Kidney (tissue), 14 donors: ENCODE results near the gene JPT2. TPM values are rescaled to one million over a fixed set of nuclear protein-coding genes. Genes with fewer than 3 reads are reported as not detected.

Experiments used
- DNase-seq, 5 donors: peaks; one replicate each; pipeline ENCODE4 v3.0.0-alpha.2; 2013 to 2020
- FAIRE-seq: peaks from 2 replicates; lab custom pipeline; 2012; peaks lifted over from hg19 to GRCh38; lab: Jason Lieb, UNC
- H3K27ac ChIP-seq, 2 donors: one replicate each; pipeline ENCODE4 v1.7.0; 2013; ENCODE audit warnings: low read depth in 2 of 2, low read length in 2 of 2, inconsistent platforms in 1 of 2
- H3K27me3 ChIP-seq: one replicate; pipeline ENCODE4 v1.7.1; 2013; ENCODE audit warnings: low read length, inconsistent platforms; ENCODE audit not compliant: control insufficient read depth, insufficient read depth
- H3K36me3 ChIP-seq, 3 donors: one replicate each; pipeline versions ENCODE4 v1.7.0 to v1.7.1; 2013; ENCODE audit warnings: low read length in 3 of 3, control low read depth in 1 of 3, inconsistent platforms in 1 of 3; ENCODE audit not compliant: insufficient read depth in 3 of 3, control insufficient read depth in 2 of 3
- H3K4me1 ChIP-seq, 3 donors: one replicate each; pipeline versions ENCODE4 v1.7.0 to v1.7.1; 2013; ENCODE audit warnings: low read length in 3 of 3, inconsistent platforms in 1 of 3, low read depth in 1 of 3; ENCODE audit not compliant: control insufficient read depth in 2 of 3, insufficient read depth in 2 of 3
- H3K4me3 ChIP-seq, 3 donors: one replicate each; pipeline versions ENCODE4 v1.7.0 to v1.8.1; 2013; ENCODE audit warnings: low read length in 3 of 3, control low read depth in 1 of 3, inconsistent platforms in 1 of 3
- H3K9ac ChIP-seq, 3 donors: one replicate each; pipeline versions ENCODE4 v1.7.0 to v1.7.1; 2013; ENCODE audit warnings: low read length in 3 of 3, control low read depth in 1 of 3, inconsistent platforms in 1 of 3
- H3K9me3 ChIP-seq, 3 donors: one replicate each; pipeline versions ENCODE4 v1.7.0 to v1.7.1; 2013; ENCODE audit warnings: low read length in 3 of 3, control low read depth in 1 of 3, inconsistent platforms in 1 of 3; ENCODE audit not compliant: control insufficient read depth in 2 of 3, insufficient read depth in 1 of 3
- intact Hi-C: fragments of 100-400 bp; cut with DNase I; formaldehyde crosslinking; loops from one replicate; pipeline ENCODE4 v1.11.1; 2022
- polyA plus RNA-seq: library from polyadenylated mRNA; stranded (reverse); fragments of 350-450 nt; fragmentation: Illumina TruSeq; extraction: RNeasy Lipid Tissue Mini Kit (QIAGEN cat#74804); gene quantifications from one replicate; pipeline ENCODE4 v1.2.3, GENCODE V29; 2014; ENCODE audit warnings: low read depth, low replicate concordance; ENCODE audit not compliant: insufficient read depth
- total RNA-seq: library from RNA; stranded (reverse); fragmentation: NEBNext Ultra II Directional; extraction: Animal tissue kit (Norgen Biotek cat#: 25700); gene quantifications from one replicate; pipeline ENCODE4 v1.2.1, GENCODE V29; 2021
- TF ChIP-seq, protein P1 (sequence below): IDR thresholded peaks from 3 replicates; pipeline ENCODE4 v1.5.1; 2012; ENCODE audit warnings: mild to moderate bottlenecking, moderate library complexity, borderline replicate concordance; ENCODE audit not compliant: insufficient read depth; ENCODE audit errors: extremely low read depth
- donor health status: control.
- donor health status: control.
- donor health status: control.
- donor health status: control.
- donor health status: control.
- donor health status: DM: yes; HTN: yes; CAD: no.
- donor health status: Normal renal cell carcinoma (clear cell type).

JPT2 gene
- total and polyA plus RNA-seq, 2 donors from 2014 or later: 32.8 to 89.3 TPM

DNA sequence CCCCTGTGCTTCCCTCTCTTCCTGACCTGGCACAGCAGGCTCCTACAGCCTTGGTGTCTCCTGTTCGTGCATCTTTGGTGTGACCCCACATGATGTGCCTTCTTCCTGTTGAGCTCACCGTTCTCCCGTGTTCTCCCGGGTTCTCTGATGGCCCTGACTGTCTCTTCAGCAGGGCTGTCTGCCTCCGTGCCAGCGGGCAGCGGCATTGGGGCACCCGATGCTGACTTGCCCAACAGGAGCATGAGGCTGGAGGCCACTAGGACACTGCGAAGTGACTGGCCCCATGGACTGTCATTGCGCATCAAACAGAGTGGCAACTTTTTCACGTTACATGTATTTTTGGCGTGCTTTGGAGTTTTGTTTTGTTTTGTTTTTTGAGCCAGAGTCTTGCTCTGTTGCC lies 43.5 kb upstream of the JPT2 start:
- H3K4me3 ChIP-seq: no peak overlapping the region
- H3K4me1 ChIP-seq: no peaks in the 10 kb centered on the region
- no peaks in the 10 kb centered on the region for H3K9me3 ChIP-seq
- FAIRE-seq (no peak), DNase-seq (no peak)
- no peak overlapping the region for H3K9ac ChIP-seq
- peaks cover 2 to 52% (median 39%) of the 10 kb centered on the region in 3 donors for H3K36me3 ChIP-seq
- no peak overlapping the region for H3K27ac ChIP-seq
- intact Hi-C loops: no loop called here
- TF ChIP-seq, protein P1, sequence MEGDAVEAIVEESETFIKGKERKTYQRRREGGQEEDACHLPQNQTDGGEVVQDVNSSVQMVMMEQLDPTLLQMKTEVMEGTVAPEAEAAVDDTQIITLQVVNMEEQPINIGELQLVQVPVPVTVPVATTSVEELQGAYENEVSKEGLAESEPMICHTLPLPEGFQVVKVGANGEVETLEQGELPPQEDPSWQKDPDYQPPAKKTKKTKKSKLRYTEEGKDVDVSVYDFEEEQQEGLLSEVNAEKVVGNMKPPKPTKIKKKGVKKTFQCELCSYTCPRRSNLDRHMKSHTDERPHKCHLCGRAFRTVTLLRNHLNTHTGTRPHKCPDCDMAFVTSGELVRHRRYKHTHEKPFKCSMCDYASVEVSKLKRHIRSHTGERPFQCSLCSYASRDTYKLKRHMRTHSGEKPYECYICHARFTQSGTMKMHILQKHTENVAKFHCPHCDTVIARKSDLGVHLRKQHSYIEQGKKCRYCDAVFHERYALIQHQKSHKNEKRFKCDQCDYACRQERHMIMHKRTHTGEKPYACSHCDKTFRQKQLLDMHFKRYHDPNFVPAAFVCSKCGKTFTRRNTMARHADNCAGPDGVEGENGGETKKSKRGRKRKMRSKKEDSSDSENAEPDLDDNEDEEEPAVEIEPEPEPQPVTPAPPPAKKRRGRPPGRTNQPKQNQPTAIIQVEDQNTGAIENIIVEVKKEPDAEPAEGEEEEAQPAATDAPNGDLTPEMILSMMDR: no peak
- no peaks in the 10 kb centered on the region for H3K27me3 ChIP-seq

DNA sequence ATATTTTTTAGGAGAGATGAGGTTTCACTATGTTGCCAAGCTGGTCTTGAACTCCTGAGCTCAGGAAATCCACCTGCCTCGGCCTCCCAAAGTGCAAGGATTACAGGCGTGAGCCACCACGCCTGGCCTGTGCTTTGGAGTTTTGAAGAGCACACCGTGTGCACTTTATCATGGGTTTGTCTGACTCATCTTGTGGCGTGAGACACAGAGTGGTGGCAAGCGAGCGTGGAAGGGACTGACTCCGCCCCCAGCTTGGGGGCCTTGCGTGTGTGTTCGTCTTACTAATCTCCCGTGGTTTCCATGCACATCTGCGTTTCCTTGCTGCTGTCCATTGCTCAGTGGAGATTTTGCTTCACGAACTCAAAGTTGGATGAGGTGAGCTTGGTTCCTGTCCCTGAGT lies 43.0 kb upstream of the JPT2 start:
- FAIRE-seq: no peak
- H3K36me3 ChIP-seq: peaks cover 2 to 52% (median 41%) of the 10 kb centered on the region in 3 donors
- intact Hi-C loops: no loop called here

DNA sequence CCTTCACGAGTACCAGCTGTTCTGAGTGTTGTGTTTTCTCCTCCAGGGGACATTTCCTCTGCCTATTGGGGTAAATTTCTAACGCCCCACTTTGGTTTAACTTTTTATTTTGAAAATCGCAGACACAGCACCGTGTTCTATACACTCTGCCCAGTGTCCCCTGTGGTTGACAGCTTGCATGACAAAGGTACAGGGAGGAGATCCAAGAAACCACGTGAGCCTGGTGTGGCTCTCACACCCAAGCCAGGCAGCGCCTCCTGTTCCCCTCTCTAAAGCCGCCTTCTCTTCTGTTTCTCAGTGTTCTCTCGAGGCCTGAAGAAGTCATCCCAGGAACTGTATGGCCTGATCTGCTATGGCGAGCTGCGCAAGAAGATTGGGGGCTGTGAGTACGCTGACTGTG lies 40.6 kb upstream of the JPT2 start:
- no peak for FAIRE-seq
- Histone ChIP-seq H3K27ac (no peak overlapping the region), H3K27me3 (no peaks in the 10 kb centered on the region), H3K9ac (no peak overlapping the region), H3K4me3 (no peak overlapping the region), H3K36me3 (peaks cover 2 to 60% (median 36%) of the 10 kb centered on the region in 3 donors), H3K9me3 (no peaks in the 10 kb centered on the region), H3K4me1 (no peaks in the 10 kb centered on the region)
- intact Hi-C loops: no loop called here
- TF ChIP-seq, protein P1: no peak
- DNase-seq: no peak

More for the DNA sequence above, 43.0 kb upstream of the JPT2 start:
- DNase-seq: no peak
- Histone ChIP-seq H3K9ac (no peak overlapping the region), H3K27ac (no peak overlapping the region), H3K4me1 (no peaks in the 10 kb centered on the region), H3K4me3 (no peak overlapping the region), H3K9me3 (no peaks in the 10 kb centered on the region), H3K27me3 (no peaks in the 10 kb centered on the region)
- TF ChIP-seq, protein P1: no peak

DNA sequence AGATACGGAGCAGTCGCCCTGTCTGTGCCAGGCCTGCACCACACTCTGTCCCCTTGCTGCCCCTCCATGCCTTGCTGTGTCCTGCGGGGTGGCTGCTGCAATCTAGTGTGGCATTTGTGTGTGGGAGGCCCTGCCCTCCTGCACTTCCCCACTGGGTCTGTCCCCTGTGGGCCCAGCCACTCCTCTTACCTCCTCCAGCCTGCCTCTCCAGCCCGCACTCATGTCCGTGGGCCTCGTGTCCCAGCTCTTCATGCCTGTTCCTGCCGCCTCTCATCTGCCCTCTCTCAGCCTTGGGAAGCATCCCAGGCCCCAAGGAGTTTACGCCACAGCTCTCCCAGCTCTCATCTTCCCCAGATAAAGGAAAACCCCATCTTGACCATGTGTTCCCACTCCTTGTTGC lies 39.3 kb upstream of the JPT2 start:
- TF ChIP-seq, protein P1: no peak
- Histone ChIP-seq H3K27ac (no peak overlapping the region), H3K9me3 (no peaks in the 10 kb centered on the region), H3K9ac (no peak overlapping the region), H3K27me3 (no peaks in the 10 kb centered on the region), H3K4me1 (no peaks in the 10 kb centered on the region), H3K36me3 (peaks cover 2 to 53% (median 32%) of the 10 kb centered on the region in 3 donors), H3K4me3 (no peak overlapping the region)
- no peak for DNase-seq
- no peak for FAIRE-seq
- intact Hi-C loops: no loop called here
